Neuronal stem cell (in vitro differentiated cells): Measurements from ENCODE around the gene FAXC.

ENCODE experiments used
- DNase-seq: peaks from one replicate; pipeline ENCODE4 v3.0.0-alpha.2; 2013; ENCODE audit warnings: low spot score
- H2AFZ ChIP-seq: one replicate; pipeline ENCODE4 v1.6.1; 2013; ENCODE audit warnings: mild to moderate bottlenecking, low read length, inconsistent platforms
- H2AK5ac ChIP-seq: 2 replicates; pipeline ENCODE4 v1.6.1; 2013; ENCODE audit warnings: low read depth, mild to moderate bottlenecking, inconsistent platforms, low read length, moderate library complexity, mixed read lengths
- H2BK120ac ChIP-seq: 2 replicates; pipeline ENCODE4 v1.6.1; 2013; ENCODE audit warnings: low read depth, mild to moderate bottlenecking, inconsistent platforms, low read length, moderate library complexity, mixed read lengths
- H2BK12ac ChIP-seq: one replicate; pipeline ENCODE4 v1.6.1; 2013; ENCODE audit warnings: low read length, inconsistent platforms
- H2BK15ac ChIP-seq: 2 replicates; pipeline ENCODE4 v1.6.1; 2013; ENCODE audit warnings: mild to moderate bottlenecking, low read length, inconsistent platforms, mixed read lengths
- H2BK5ac ChIP-seq: one replicate; pipeline ENCODE4 v1.6.1; 2013; ENCODE audit warnings: inconsistent platforms, mild to moderate bottlenecking, low read length, moderate library complexity
- H3K14ac ChIP-seq: one replicate; pipeline ENCODE4 v1.6.1; 2013; ENCODE audit warnings: low read length, inconsistent platforms
- H3K18ac ChIP-seq: 2 replicates; pipeline ENCODE4 v1.6.1; 2013; ENCODE audit warnings: low read length, inconsistent platforms
- H3K23ac ChIP-seq: 2 replicates; pipeline ENCODE4 v1.6.1; 2013; ENCODE audit warnings: low read depth, mild to moderate bottlenecking, mixed read lengths, low read length, inconsistent platforms; ENCODE audit not compliant: poor library complexity
- H3K27ac ChIP-seq: replicated peaks from 3 replicates; pipeline ENCODE4 v1.5.1; 2013; ENCODE audit warnings: low read length, inconsistent platforms
- H3K27me3 ChIP-seq, 3 experiments: 2 replicates each; pipeline ENCODE4 v1.6.1; 2013; ENCODE audit warnings: low read length in 3 of 3, mild to moderate bottlenecking in 2 of 3, inconsistent platforms in 1 of 3, low read depth in 1 of 3, mixed read lengths in 1 of 3, moderate library complexity in 1 of 3; ENCODE audit not compliant: control insufficient read depth in 3 of 3, insufficient read depth in 3 of 3
- H3K36me3 ChIP-seq, 2 donors: replicated peaks in 1 of 2; 2 replicates each; pipeline ENCODE4 v1.6.1; 2013; ENCODE audit warnings: low read length in 2 of 2; ENCODE audit not compliant: control insufficient read depth in 2 of 2, insufficient read depth in 2 of 2
- H3K4ac ChIP-seq: 2 replicates; pipeline ENCODE4 v1.6.1; 2013; ENCODE audit warnings: inconsistent platforms, mild to moderate bottlenecking, low read length, moderate library complexity
- H3K4me1 ChIP-seq, 2 donors: 1 replicate in 1 of 2; 2 replicates in 1 of 2; pipeline ENCODE4 v1.6.1; 2013; ENCODE audit warnings: low read length in 2 of 2, low read depth in 1 of 2; ENCODE audit not compliant: control insufficient read depth in 2 of 2, insufficient read depth in 1 of 2
- H3K4me2 ChIP-seq: one replicate; pipeline ENCODE4 v1.6.1; 2013; ENCODE audit warnings: mild to moderate bottlenecking, low read length, inconsistent platforms; ENCODE audit not compliant: insufficient read depth, poor library complexity, severe bottlenecking
- H3K4me3 ChIP-seq, 2 donors: 2 replicates each; pipeline ENCODE4 v1.5.1; 2013; ENCODE audit warnings: low read length in 2 of 2, mild to moderate bottlenecking in 2 of 2, inconsistent platforms in 1 of 2, moderate library complexity in 1 of 2
- H3K79me1 ChIP-seq: one replicate; pipeline ENCODE4 v1.6.1; 2013; ENCODE audit warnings: low read depth, mild to moderate bottlenecking, inconsistent platforms, low read length, moderate library complexity
- H3K9ac ChIP-seq: one replicate; pipeline ENCODE4 v1.6.1; 2013; ENCODE audit warnings: mild to moderate bottlenecking, low read depth, low read length, inconsistent platforms; ENCODE audit not compliant: poor library complexity
- H3K9me3 ChIP-seq, 2 donors: replicated peaks in 1 of 2; 2 replicates each; pipeline versions ENCODE3 to v1.6.1; 2013; ENCODE audit warnings: low read length in 2 of 2, mild to moderate bottlenecking in 2 of 2, inconsistent platforms in 1 of 2, low read depth in 1 of 2, mixed read lengths in 1 of 2, moderate library complexity in 1 of 2; ENCODE audit not compliant: control insufficient read depth in 2 of 2, insufficient read depth in 1 of 2
- H4K8ac ChIP-seq: one replicate; pipeline ENCODE4 v1.6.1; 2013; ENCODE audit warnings: low read depth, mild to moderate bottlenecking, inconsistent platforms, low read length, moderate library complexity
- H4K91ac ChIP-seq: one replicate; pipeline ENCODE4 v1.6.1; 2013; ENCODE audit warnings: low read length, low read depth, mild to moderate bottlenecking, inconsistent platforms; ENCODE audit not compliant: poor library complexity
- WGBS, 2 donors: extraction: QIAGEN DNeasy Blood & Tissue Kit; methylation state at CpG; one replicate each; pipeline ENCODE4 v1.1.7; 2013; ENCODE audit warnings: missing lambda C conversion rate in 2 of 2, mixed read lengths in 1 of 2; ENCODE audit not compliant: insufficient read length in 2 of 2, insufficient replicate concordance in 1 of 2; ENCODE audit errors: extremely low coverage in 2 of 2; 5-methylcytosine and 5-hydroxymethylcytosine counted together

FAXC gene

GRCh38 chr6:99236010-99236409, 113.5 kb downstream of the FAXC start:
- Histone ChIP-seq H2BK12ac (no peak overlapping the region), H3K9me3 (no peaks in the 10 kb centered on the region), H3K4me3 (no peak overlapping the region), H3K79me1 (no peaks in the 10 kb centered on the region), H3K14ac (no peak overlapping the region), H2BK120ac (no peak overlapping the region), H3K27me3 (peaks cover 0 to 15% (median 0%) of the 10 kb centered on the region in 3 experiments), H2BK5ac (no peak overlapping the region), H3K23ac (no peak overlapping the region), H3K18ac (no peak overlapping the region), H2AK5ac (no peak overlapping the region), H3K27ac (no peak overlapping the region), H3K36me3 (no peaks in the 10 kb centered on the region), H3K4me1 (peaks cover 0 to 5% of the 10 kb centered on the region in 2 donors), H3K4ac (no peak overlapping the region), H4K8ac (no peak overlapping the region), H3K4me2 (no peak overlapping the region), H4K91ac (no peak overlapping the region), H3K9ac (no peak overlapping the region), H2BK15ac (no peak overlapping the region), H2AFZ (no peak overlapping the region)
- no peak for DNase-seq
- no CpG with 5 or more reads among the region's 3 CpGs for WGBS, 2 donors

- Histone ChIP-seq H2BK12ac (no peak overlapping the region), H2AFZ (no peak overlapping the region), H4K8ac (no peak overlapping the region), H3K9me3 (no peaks in the 10 kb centered on the region), H3K36me3 (no peaks in the 10 kb centered on the region), H3K4me1 (peaks cover 0 to 5% of the 10 kb centered on the region in 2 donors), H3K4ac (no peak overlapping the region), H2BK120ac (no peak overlapping the region), H3K4me3 (no peak overlapping the region), H4K91ac (no peak overlapping the region), H3K18ac (no peak overlapping the region), H3K23ac (no peak overlapping the region), H3K4me2 (no peak overlapping the region), H3K9ac (no peak overlapping the region), H3K27me3 (peaks cover 0 to 12% (median 0%) of the 10 kb centered on the region in 3 experiments), H2BK15ac (no peak overlapping the region), H3K27ac (no peak overlapping the region), H3K14ac (no peak overlapping the region), H2AK5ac (no peak overlapping the region), H3K79me1 (no peaks in the 10 kb centered on the region), H2BK5ac (no peak overlapping the region)
- no peak for DNase-seq
- no CpG with 5 or more reads among the region's 4 CpGs for WGBS, 2 donors
These were observed 116.3 kb downstream of the FAXC start for GRCh38 chr6:99233219-99233618.

GRCh38 chr6:99232056-99232455, 117.4 kb downstream of the FAXC start:
- no peak overlapping the region for H3K9ac ChIP-seq
- no peak overlapping the region for H3K27ac ChIP-seq
- H2BK120ac ChIP-seq: no peak overlapping the region
- H3K4me1 ChIP-seq: peaks cover 0 to 5% of the 10 kb centered on the region in 2 donors
- no peak overlapping the region for H2BK15ac ChIP-seq
- no peaks in the 10 kb centered on the region for H3K79me1 ChIP-seq
- no peak overlapping the region for H3K4me3 ChIP-seq
- no peak overlapping the region for H2BK5ac ChIP-seq
- H3K14ac ChIP-seq: no peak overlapping the region
- no CpG with 5 or more reads among the region's 8 CpGs for WGBS, 2 donors
- H4K91ac ChIP-seq: no peak overlapping the region
- no peak overlapping the region for H3K4me2 ChIP-seq
- peaks cover 0 to 2% of the 10 kb centered on the region in 2 donors for H3K36me3 ChIP-seq
- no peak overlapping the region for H3K4ac ChIP-seq
- H3K18ac ChIP-seq: no peak overlapping the region
- no peak overlapping the region for H2BK12ac ChIP-seq
- H3K9me3 ChIP-seq: peaks cover 0 to 2% of the 10 kb centered on the region in 2 donors
- no peak overlapping the region for H4K8ac ChIP-seq
- H2AFZ ChIP-seq: no peak overlapping the region
- no peak overlapping the region for H2AK5ac ChIP-seq
- peaks cover 0 to 12% (median 0%) of the 10 kb centered on the region in 3 experiments for H3K27me3 ChIP-seq
- no peak overlapping the region for H3K23ac ChIP-seq
- DNase-seq: no peak

- no peak overlapping the region for H3K4me3 ChIP-seq
- WGBS, 2 donors: no CpG with 5 or more reads among the region's 3 CpGs
- DNase-seq: no peak
These were observed 124.3 kb downstream of the FAXC start for GRCh38 chr6:99225172-99225571.

More at GRCh38 chr6:99225172-99225571, 124.3 kb downstream of the FAXC start:
- Histone ChIP-seq H2AFZ (no peak overlapping the region), H3K18ac (no peak overlapping the region), H2BK5ac (no peak overlapping the region), H3K14ac (no peak overlapping the region), H3K9ac (no peak overlapping the region), H3K27ac (no peak overlapping the region), H3K9me3 (peaks cover 0 to 2% of the 10 kb centered on the region in 2 donors), H2BK12ac (no peak overlapping the region), H3K27me3 (no peaks in the 10 kb centered on the region), H2AK5ac (no peak overlapping the region), H3K4me1 (no peaks in the 10 kb centered on the region), H2BK15ac (no peak overlapping the region), H3K79me1 (no peaks in the 10 kb centered on the region), H3K4ac (no peak overlapping the region), H4K91ac (no peak overlapping the region), H4K8ac (no peak overlapping the region), H3K4me2 (no peak overlapping the region), H3K36me3 (peaks cover 0 to 2% of the 10 kb centered on the region in 2 donors), H3K23ac (no peak overlapping the region), H2BK120ac (no peak overlapping the region)
